ENCODE data around the gene GRHPR.
"Not testable (repeated sequence)": the region's sequence is repeated elsewhere in the genome, so short reads cannot be mapped to it uniquely, and the experiment has no call there.

GRHPR gene

DNA sequence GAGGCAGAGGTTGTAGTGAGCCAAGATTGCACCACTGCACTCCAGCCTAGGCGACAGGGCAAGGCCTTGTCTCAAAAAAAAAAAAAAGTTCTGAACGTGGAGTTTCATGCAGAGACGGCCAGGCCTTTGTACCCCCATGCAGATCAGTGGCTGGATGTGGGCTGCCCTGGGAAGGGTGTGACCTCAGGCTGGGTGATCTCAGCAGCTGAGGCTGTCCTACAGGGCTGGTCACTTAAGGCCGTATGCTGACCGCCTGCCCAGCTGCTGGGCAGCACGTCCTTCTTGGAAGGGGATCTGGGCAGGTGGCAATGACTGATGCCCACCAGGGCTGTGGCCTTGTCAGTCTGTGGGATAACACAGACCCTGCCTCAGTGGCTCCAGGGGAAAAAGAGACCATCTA is 37.2 kb upstream of the GRHPR start:
- Mint-ChIP-seq H3K4me1 (ENCODE audit: low read depth) (peaks cover 21% of the 10 kb centered on the region), H3K36me3 (ENCODE audit: low read depth) (no peaks in the 10 kb centered on the region), H3K4me3 (no peak overlapping the region), H3K27ac (no peak overlapping the region), H3K9me3 (no peaks in the 10 kb centered on the region), H3K27me3 (no peaks in the 10 kb centered on the region)

DNA sequence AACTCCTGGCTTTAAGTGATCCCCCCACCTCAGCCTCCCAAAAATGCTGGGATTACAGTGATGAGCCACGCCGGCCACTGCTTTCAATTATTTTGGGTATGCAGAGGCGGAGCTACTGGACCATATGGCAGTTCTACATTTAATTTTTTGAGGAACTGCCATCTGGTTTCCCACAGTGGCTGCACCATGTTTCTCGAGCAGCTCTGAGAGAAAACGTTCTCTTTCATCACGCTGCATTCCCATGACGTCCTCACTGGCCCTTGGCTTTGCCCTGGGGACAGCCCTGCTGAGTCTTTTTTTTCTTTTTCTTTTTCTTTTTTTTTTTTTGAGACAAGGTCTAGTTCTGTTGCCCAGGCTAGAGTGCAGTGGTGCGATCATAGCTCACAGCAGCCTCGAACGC is 35.5 kb upstream of the GRHPR start:
- Mint-ChIP-seq H3K9me3 (no peaks in the 10 kb centered on the region), H3K36me3 (ENCODE audit: low read depth) (no peaks in the 10 kb centered on the region), H3K4me3 (no peak overlapping the region), H3K27me3 (no peaks in the 10 kb centered on the region), H3K4me1 (ENCODE audit: low read depth) (peaks cover 18% of the 10 kb centered on the region), H3K27ac (no peak overlapping the region)

DNA sequence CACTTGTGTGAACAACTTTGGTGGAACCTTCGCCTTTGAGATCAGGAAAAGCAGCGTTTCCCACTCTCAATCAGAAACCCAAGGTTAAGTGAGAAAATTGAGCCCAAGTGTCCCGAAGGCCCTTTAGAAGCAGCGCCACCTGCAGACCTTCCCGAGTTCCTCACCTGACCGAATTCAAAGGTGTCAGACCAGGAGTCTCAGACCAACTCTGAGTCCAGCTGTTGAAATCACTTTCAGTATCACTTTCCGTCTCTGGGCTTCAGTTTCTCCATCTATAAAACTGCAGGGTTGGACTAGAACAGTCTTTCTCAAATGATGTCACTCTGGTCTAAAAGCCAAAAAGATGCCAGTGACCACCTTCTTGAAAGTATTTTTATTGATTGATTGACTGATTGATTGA is 31.7 kb upstream of the GRHPR start:
- no peak overlapping the region for H3K4me3 Mint-ChIP-seq
- H3K9me3 Mint-ChIP-seq: no peaks in the 10 kb centered on the region
- H3K4me1 Mint-ChIP-seq (ENCODE audit: low read depth): peaks cover 11% of the 10 kb centered on the region
- H3K36me3 Mint-ChIP-seq (ENCODE audit: low read depth): no peaks in the 10 kb centered on the region
- no peaks in the 10 kb centered on the region for H3K27me3 Mint-ChIP-seq
- H3K27ac Mint-ChIP-seq: no peak overlapping the region

DNA sequence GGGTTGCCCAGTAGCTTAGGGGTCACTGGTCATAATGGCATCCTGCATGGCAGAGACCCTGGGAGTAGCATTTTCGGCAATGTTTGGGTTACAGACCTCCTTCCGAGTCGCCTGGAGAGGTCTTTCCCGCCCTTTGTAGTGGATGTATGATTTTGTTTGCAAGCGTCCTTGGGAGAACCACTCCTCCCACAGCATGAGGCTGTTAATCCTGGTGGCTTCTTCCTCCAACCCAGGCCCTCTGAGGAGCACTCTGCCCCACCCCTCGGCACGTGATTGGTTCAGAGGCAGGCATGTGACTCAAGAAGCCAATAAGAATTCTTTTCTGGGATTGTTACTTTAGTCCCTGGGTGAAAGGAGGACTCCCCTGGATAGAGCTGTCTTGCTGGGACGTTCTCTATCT is 30.2 kb upstream of the GRHPR start:
- no peaks in the 10 kb centered on the region for H3K36me3 Mint-ChIP-seq (ENCODE audit: low read depth)
- peaks cover 11% of the 10 kb centered on the region for H3K4me1 Mint-ChIP-seq (ENCODE audit: low read depth)
- no peaks in the 10 kb centered on the region for H3K9me3 Mint-ChIP-seq
- no peak overlapping the region for H3K4me3 Mint-ChIP-seq
- no peak overlapping the region for H3K27ac Mint-ChIP-seq
- no peaks in the 10 kb centered on the region for H3K27me3 Mint-ChIP-seq

DNA sequence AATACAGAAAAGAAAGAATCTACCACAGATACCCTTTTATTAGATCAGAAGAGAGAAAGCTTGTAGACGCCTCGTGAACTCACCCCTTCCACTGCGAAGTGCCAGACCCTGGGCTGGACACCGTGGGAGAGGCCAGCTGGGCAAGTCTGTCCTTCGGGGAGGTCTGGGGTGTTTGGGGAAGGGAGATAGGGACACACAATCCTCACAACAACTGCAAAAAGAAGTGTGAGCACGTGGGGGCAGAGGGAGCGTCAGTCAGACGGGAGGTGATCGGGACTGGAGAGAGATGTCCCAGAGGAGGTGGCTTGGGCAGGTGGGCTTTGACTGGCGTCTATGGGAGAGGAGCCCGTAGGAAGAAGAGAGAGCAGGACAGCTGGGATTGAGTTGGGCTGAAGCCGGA is 27.3 kb upstream of the GRHPR start:
- H3K27me3 Mint-ChIP-seq: no peaks in the 10 kb centered on the region
- H3K27ac Mint-ChIP-seq: no peak overlapping the region
- no peak overlapping the region for H3K4me3 Mint-ChIP-seq
- H3K4me1 Mint-ChIP-seq (ENCODE audit: low read depth): peaks cover 15% of the 10 kb centered on the region
- H3K36me3 Mint-ChIP-seq (ENCODE audit: low read depth): no peaks in the 10 kb centered on the region
- no peaks in the 10 kb centered on the region for H3K9me3 Mint-ChIP-seq

DNA sequence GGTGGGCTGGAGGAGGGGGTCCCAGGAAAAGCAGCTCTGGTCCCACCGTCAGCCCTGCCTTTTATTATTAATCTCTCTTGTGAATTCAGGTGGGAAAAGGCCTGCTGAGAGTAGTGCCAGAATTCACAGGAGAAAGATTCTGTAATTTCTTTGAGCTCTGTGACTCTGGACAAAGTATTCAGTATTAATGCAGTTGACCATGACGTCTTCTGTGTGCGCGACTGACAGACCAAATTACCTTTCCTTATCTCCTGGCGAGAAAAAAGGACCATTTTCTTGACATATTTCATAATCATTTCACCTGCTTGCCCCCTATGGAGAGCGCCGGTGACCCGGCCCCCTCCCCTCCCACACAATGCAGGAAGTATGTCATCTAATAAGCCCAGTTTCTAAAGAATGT is 26.8 kb upstream of the GRHPR start:
- Mint-ChIP-seq H3K4me3 (no peak overlapping the region), H3K4me1 (ENCODE audit: low read depth) (peaks cover 10% of the 10 kb centered on the region), H3K27me3 (no peaks in the 10 kb centered on the region), H3K27ac (no peak overlapping the region), H3K36me3 (ENCODE audit: low read depth) (no peaks in the 10 kb centered on the region), H3K9me3 (no peaks in the 10 kb centered on the region)

DNA sequence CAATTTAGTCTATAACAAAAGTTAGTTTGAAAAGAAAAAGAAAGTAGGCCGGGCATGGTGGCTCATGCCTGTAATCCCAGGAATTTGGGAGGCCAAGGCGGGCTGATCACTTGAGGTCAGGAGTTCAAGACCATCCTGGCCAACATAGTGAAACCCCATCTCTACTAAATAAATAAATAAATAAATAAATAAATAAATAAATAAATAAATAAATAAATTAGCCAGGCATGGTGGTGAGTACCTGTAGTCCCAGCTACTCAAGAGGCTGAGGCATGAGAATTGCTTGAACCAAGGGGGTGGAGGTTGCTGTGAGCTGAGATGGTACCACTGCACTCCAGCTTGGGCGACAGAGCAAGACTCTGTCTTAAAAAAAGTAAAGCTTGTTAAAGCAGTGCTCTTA is 24.5 kb upstream of the GRHPR start:
- peak overlapping the region; percentile 31 for H3K27ac Mint-ChIP-seq
- H3K36me3 Mint-ChIP-seq (ENCODE audit: low read depth); H3K27me3 Mint-ChIP-seq; H3K4me3 Mint-ChIP-seq; H3K9me3 Mint-ChIP-seq: not testable (repeated sequence)
- peaks cover 11% of the 10 kb centered on the region for H3K4me1 Mint-ChIP-seq (ENCODE audit: low read depth)

DNA sequence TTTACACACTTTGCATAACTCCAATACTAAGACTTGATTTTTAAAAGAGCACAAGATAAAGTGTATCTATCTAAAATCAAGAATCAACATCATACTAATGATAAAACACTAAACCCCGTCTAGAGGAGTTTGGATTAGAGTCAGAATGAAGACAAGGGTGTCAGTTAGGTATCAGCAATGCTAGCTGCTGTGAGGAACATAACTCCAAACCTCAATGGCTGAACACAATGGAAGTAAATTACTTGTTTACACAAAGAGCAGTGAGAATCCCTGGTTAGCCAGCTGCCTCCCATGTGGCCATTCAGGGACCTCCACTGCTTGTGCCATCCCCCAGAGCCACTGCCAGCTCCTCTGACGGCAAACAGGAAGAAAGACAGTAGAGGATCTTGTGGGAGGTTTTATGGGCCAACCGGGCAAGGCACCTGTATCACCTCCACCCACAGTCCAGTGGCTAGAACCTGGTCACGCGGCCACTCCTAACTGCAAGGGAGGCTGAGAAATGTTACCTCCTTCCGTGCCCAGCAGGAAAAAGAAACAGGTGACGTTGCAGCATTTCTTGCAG is 24.0 kb upstream of the GRHPR start:
- no peaks in the 10 kb centered on the region for H3K9me3 Mint-ChIP-seq
- H3K27ac Mint-ChIP-seq: peak overlapping the region; percentile 66
- H3K36me3 Mint-ChIP-seq (ENCODE audit: low read depth): no peaks in the 10 kb centered on the region
- no peak overlapping the region for H3K4me3 Mint-ChIP-seq
- peaks cover 16% of the 10 kb centered on the region for H3K4me1 Mint-ChIP-seq (ENCODE audit: low read depth)
- no peaks in the 10 kb centered on the region for H3K27me3 Mint-ChIP-seq

DNA sequence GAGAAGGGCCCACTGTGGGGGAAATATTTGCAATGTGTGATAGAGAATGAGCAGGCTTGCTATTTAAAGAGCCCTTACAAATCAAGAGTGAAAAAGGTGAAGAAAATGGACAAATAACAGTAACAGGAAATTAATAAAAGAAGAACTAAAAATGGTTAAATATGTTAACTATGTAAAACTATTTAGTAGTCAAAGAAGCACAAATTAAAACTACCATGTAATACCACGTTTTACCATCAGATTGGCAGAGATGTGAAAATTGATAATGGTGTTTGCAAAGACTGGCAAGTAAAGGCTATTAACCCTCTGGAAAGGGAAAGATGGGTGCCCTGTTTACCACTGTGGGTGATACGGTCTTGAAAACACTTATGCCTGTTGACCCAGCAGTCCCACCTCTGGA is 23.2 kb upstream of the GRHPR start:
- no peaks in the 10 kb centered on the region for H3K9me3 Mint-ChIP-seq
- no peak overlapping the region for H3K4me3 Mint-ChIP-seq
- peaks cover 16% of the 10 kb centered on the region for H3K4me1 Mint-ChIP-seq (ENCODE audit: low read depth)
- H3K27me3 Mint-ChIP-seq: no peaks in the 10 kb centered on the region
- peak overlapping the region; percentile 26 for H3K27ac Mint-ChIP-seq
- H3K36me3 Mint-ChIP-seq (ENCODE audit: low read depth): no peaks in the 10 kb centered on the region

DNA sequence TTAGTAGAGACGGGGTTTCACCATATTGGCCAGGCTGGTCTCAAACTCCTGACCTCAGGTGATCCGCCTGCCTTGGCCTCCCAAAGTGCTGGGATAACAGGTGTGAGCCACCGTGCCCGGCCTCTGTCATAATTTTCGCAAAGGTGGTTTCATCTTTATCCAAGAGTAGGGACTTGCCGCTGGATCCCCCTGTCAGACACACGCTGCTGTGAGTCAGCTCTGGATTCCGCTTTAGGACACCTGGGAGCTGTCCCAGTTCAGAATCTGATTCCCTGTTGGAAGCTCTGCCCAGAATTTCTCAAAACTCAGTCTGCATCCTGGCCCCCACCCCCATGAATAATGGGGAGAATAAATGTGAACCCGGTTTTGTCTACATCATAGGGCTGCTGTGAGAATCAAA is 17.9 kb upstream of the GRHPR start:
- H3K4me1 Mint-ChIP-seq (ENCODE audit: low read depth): peaks cover 44% of the 10 kb centered on the region

DNA sequence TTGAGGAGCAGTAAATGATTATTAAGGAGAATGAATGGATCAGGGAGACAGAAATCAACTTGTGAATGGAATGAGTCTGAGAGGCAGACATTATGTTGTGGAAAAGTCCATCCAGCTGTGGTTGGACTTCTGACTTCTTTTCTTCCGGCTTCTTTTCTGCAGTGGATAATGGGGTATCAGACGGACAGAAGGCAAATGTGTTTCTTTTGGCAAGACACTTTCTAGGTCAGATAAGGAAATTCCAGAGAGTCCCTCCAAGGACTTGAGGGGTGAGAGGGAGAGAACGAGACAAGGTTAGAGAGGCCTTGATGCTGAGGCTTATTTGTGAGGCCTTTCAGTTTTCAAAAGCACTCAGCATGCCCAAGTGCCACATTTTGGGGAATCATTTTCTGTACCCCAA is 17.1 kb upstream of the GRHPR start:
- Mint-ChIP-seq H3K4me3 (no peak overlapping the region), H3K27ac (no peak overlapping the region)

More for the DNA sequence above, 17.9 kb upstream of the GRHPR start:
- Mint-ChIP-seq H3K27ac (peak overlapping the region; percentile 14), H3K27me3 (no peaks in the 10 kb centered on the region), H3K36me3 (ENCODE audit: low read depth) (no peaks in the 10 kb centered on the region), H3K4me3 (no peak overlapping the region), H3K9me3 (no peaks in the 10 kb centered on the region)

DNA sequence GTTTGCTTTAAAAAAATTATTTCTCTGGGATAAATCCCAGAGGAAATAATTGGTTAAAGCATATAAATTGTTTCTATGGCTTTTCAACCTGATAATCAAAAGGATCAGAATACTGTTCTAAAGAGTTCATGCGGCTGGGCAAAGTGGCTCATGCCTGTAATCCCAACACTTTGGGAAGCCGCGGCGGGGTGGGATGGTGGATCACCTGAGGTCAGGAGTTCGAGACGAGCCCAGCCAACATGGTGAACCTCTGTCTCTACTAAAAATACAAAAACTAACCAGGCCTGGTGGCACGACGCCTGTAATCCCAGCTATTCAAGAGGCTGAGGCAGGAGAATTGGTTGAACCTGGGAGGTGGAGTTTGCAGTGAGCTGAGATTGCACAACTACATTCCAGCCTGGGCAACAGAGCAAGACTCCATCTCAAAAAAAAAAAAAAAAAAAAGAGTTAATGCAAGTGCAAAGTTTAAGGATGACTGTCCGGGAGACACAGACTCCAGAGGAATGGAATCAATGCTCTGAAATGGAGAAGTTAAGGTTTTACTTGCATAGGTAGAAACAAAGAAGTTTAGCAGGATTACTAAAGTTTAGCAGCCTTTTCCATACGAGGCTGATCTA is 16.6 kb upstream of the GRHPR start:
- Mint-ChIP-seq H3K27me3 (no peaks in the 10 kb centered on the region), H3K36me3 (ENCODE audit: low read depth) (no peaks in the 10 kb centered on the region), H3K27ac (no peak overlapping the region), H3K4me1 (ENCODE audit: low read depth) (peaks cover 51% of the 10 kb centered on the region), H3K9me3 (no peaks in the 10 kb centered on the region), H3K4me3 (no peak overlapping the region)

More for the DNA sequence above, 17.1 kb upstream of the GRHPR start:
- Mint-ChIP-seq H3K4me1 (ENCODE audit: low read depth) (peaks cover 46% of the 10 kb centered on the region), H3K27me3 (no peaks in the 10 kb centered on the region), H3K36me3 (ENCODE audit: low read depth) (no peaks in the 10 kb centered on the region), H3K9me3 (no peaks in the 10 kb centered on the region)

DNA sequence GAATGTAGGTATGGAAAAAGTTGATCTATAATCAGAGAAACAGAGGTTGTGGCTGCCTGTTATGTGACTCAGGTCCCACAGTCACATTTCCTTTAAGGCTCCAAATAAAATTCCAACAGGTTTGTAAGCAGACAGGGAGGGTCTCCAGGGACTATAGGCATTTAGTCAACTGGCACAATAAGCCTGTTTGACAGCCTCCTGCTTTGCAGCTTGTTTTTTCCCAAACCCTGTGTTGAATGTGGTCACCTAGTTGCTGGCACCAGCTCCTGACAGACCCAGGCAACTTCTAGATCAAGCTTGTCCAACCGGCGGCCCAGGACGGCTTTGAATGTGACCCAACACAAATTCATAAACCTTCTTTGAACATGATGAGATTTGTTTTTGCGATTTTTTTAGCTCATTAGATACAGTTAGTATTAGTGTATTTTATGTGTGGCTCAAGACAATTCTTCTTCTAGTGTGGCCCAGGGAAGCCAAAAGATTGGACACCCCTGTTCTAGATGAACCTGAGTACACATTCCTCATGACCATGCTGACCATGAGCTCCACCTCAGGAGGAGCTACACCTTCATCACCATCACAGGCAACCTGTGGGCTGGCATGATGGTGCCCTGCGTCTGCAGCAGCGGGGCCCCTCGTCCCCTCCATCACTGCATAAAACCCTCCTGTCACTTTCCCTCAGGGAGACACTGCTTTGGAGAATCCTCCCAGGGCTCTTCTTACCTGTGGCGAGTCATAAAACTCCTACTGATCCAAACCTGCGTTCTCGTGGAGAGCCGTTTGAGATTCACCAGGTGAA is 15.7 kb upstream of the GRHPR start:
- H3K27ac Mint-ChIP-seq: no peak overlapping the region

DNA sequence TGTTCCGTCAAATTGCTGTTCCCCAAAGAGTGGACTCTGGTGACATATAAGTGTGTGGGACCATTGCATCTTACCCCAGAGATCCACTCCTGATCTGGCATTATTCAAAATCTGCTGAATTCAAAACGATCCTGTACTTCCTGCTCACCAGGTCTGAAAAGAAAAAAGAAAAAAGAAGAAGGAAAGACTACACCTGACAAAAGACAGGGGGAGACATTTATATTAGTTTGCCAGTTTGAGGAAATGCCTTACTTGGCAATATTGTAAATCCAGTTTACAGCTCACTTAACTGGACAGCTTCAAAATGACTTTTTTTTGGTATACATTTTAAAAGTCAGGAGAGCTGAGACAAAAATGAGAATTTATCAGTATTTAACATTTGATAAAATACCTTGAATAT is 15.0 kb upstream of the GRHPR start:
- Mint-ChIP-seq H3K36me3 (ENCODE audit: low read depth) (no peaks in the 10 kb centered on the region), H3K9me3 (no peaks in the 10 kb centered on the region), H3K27me3 (no peaks in the 10 kb centered on the region), H3K27ac (peak overlapping the region; percentile 69), H3K4me3 (no peak overlapping the region), H3K4me1 (ENCODE audit: low read depth) (peaks cover 67% of the 10 kb centered on the region)

More for the DNA sequence above, 15.7 kb upstream of the GRHPR start:
- Mint-ChIP-seq H3K4me1 (ENCODE audit: low read depth) (peaks cover 61% of the 10 kb centered on the region), H3K9me3 (no peaks in the 10 kb centered on the region), H3K27me3 (no peaks in the 10 kb centered on the region), H3K36me3 (ENCODE audit: low read depth) (no peaks in the 10 kb centered on the region), H3K4me3 (no peak overlapping the region)

DNA sequence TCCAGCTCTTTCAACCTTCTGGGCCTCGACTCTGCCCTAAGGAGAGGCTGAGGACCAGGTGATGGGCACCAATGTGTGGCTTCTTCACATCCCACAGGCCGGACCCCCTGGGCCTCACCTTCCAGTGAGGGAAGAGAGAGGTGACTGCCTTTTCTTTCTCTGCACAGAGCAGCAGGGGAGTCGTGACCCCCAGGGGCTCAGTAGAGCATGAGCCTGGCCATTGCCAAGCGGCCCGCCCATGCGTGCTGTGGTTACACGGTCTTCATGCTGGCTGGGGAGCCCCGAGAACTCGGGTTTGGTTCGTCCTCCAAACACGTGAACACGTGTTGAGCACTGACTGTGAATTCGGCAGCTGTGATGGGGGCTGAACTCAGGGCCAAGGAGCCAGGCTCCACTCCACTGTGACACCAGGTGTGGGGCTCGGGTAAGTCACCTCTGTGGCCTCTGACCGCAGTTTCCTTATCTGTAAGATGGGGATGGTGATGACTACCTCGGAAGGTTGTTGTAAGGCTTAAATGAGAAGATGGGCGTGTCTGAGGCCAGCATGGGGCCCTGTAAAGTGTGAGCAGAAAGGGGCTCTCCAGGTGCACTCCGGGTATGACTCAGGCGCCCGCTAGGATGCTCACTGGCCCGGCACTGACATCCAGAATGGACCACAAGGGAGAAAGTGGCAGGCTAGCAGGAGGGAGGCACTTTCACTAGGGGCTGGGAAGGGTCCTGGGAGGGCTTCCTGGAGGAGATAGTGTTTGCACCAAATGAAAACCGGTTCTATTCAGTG is 13.4 kb upstream of the GRHPR start:
- Mint-ChIP-seq H3K4me1 (ENCODE audit: low read depth) (peaks cover 58% of the 10 kb centered on the region), H3K27me3 (no peaks in the 10 kb centered on the region), H3K4me3 (peak overlapping the region; percentile 31), H3K27ac (peak overlapping the region; percentile 74), H3K36me3 (ENCODE audit: low read depth) (no peaks in the 10 kb centered on the region), H3K9me3 (no peaks in the 10 kb centered on the region)
